NCI-H2107 treated with DMSO at 0.1 percent for 48 hours (cell line): ENCODE data around the gene SYNC.

ENCODE experiments used
- DNase-seq: peaks from one replicate; lab custom pipeline; 2025; ENCODE audit not compliant: unreplicated experiment; lab: John Stamatoyannopoulos, UW

SYNC gene

GRCh38 chr1:32702599-32703478, at the start of gene SYNC:
Gene SYNC, minus strand, starts transcription at chr1:32702770. Its CDS starts 110 bp downstream, at chr1:32702660.
- no peak for DNase-seq

DNA sequence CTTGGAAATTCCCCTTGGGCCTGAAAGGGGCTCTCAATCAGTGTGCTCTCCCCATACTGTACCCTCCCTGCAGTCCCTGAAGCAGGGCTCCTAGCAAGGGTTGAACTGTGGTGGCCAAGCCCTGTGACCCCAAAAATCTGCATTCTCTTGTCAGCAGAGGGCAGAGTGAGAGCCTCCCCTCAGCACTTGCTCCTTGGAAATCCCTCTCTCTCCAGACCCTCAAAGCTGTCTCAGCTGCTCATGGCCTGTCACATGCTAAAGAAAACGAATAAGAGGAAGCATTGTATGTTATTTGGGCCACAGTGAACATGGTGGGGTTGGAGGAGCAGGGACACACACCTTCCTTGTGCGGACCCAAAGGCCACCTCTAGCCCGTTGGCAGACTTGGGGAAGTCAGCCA, 47.2 kb upstream of the SYNC start:
- DNase-seq: no peak

- DNase-seq: no peak
These were observed 46.8 kb upstream of the SYNC start for GRCh38 chr1:32749332-32749731.

GRCh38 chr1:32748926-32749325, 46.4 kb upstream of the SYNC start:
- no peak for DNase-seq

DNA sequence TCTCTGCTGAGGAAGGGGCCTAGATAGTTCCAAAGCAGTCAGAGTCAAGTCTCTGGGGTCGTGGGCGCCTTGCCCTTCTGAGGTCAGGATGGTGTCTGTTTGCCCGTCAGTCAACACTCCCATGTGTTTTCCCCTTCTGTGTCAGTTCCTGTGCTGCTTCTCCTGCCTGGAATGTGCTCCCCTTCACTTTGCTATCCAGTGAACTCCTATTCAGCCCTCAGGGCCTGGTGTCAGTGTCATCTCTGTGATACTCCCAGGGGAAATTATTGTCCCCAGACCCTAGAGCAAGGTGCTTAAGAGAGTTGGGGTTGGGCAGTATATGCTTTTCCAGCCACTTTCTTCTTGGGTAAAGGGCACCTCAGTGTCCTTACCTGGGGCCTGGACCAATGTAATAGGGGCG, 45.8 kb upstream of the SYNC start:
- no peak for DNase-seq

DNA sequence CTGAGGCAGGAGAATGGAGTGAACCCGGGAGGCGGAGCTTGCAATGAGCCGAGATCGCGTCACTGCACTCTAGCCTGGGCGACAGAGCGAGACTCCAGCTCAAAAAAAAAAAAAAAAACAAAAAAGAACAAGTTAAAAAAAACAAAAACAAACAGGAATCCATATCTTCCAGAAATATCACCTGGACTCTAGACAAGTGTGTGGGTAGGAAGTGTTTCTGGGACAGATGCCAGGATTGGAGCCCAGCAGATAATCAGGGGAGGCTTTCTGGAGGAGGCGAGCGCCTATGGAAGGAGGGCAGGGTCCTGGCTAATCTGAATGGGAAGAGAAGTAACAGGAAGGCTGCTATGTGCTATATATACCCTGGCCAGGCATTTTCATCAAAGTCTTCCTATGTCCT, 43.6 kb upstream of the SYNC start:
- DNase-seq: no peak

DNA sequence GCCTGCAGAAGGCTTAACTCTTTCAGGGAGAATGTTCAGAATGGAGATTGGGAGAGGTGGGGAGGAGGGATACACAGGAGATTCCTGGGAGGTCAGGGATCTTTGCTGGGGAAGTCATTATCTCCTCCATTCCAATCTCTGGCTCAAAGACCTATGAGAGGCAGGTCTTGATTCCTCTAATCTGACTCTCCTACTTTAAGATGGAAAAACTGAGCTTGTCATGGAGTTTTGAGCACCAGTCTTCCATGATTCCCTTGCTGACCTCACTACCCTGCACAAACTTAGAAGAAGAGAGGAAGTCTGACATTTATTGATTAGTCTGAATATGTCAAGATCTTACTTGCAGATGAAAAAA, 41.5 kb upstream of the SYNC start:
- no peak for DNase-seq

GRCh38 chr1:32743380-32744070, 41.0 kb upstream of the SYNC start:
- DNase-seq: no peak

- DNase-seq: no peak
These were observed 40.4 kb upstream of the SYNC start for GRCh38 chr1:32742956-32743355.

DNA sequence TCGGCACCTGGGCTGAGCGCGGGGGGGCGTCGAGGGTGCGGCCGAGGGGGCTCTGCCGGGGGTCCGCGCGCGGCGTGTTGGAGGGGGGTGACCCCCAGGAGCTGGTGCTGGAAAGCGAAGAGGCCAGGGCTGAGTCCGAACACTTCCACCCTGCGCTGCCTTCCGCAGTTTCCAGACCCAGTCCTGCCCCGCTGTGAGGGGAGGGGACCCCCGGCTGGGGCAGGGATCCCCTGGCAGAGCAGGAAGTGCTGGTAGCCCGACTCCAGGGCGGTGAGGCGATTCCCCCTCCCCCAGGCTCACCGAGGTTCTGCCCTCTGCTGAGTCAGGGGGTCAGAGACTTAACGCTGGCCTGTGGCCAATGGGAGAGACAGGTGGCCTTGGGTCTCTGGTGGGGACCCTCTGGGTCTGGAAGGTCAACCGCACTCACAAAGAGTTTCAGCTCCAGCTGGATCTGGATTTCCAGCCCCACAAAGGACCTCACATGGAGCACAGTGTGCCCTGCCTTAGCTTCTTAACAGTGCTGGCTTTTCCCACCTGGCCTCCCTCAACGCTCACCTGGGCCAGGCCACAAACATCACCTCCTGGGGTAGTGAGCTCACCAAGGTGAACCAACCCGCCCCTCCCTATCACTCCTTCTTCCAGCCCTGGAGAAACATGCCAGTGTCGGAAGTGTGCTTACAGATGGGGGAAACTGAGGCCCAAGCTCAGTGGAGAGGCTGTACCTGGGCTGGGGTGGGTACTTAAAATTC, 39.8 kb upstream of the SYNC start:
- DNase-seq: no peak

DNA sequence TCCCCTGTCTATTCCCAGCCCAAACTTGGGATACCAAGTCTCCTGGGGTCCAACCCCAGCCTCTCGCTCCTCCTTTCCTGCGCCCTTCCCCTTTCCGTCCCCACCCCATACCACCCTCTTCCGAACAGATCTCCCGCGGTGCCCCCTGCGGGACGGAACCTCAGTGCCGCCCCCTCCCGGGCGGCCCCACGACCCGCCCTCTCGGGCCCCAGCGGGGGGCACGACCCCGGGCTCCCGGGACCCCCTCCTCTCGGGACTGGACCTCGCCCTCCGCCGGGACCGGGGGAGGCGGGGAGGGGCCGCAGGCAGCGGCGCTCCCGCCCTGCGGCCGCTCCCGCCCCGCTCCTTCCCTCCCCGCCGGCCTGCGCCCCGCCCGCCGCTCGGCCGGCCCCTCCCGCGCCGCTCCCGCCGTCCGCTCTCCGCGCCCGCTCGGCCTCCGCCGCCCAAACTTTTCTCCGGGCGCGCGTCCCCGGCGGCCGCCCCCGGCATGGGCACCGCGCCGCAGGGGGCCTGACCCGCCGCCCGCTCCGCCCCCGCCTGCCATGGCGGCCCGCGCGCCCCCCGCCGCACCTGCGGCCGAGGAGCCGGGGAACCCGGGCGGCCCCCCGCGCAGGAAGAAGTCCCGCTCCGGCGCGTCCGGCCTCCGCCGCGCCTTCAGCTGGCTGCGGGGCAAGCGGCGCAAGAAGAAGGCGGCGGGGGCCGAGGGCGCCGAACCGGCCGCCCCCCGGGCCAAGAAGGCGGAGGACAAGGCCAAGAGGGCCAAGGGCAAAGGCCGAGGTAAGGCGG, 39.0 kb upstream of the SYNC start:
- no peak for DNase-seq

- no peak for DNase-seq
These were observed 38.5 kb upstream of the SYNC start for GRCh38 chr1:32741059-32741412.

DNA sequence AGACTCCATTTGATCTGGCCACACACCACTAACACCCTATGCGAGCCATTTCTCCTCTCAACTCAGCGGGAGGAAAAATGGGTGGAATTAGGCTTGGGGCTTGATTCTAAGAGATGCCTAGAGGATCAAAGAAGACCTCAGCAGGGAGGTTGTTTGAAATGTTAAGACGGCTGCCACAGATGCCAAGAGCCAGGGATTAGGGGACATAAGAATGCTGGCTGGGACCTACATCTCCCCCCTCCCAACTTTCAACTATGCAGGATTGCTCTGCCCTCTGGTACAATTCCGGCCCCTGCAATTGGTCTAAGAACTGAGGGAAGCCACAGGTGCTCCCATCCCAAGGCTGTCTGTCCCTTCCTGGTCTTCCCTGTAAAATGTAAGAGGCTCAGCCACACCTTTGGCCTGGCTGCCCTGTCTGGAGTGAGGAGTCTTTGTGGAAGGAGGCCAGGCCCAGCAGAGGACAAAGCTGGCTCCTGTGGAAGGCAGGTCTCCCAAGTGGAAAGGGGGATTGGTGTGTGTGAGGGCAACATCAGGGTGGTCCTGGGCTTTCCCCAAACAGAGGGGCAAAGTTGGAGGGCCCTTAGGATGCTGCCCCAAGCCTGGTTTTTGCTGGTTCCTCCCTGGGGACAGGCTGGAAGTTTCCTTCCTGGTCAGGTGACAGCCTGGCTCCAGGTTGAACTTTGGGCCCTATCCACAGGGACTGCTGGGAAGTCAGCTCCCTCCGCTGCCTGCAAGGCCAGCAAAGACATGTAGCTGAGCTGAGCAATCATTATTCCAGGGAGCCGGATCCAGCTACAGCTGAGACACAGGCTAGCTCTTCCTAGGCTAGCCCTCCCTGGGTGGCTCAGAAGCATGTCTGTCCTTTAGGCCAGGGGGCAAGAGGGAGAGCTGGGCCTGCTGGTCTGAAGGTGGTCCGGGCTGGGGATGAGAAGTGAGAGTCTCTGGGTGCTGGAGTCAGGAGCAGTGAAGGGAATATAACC, 34.5 kb upstream of the SYNC start:
- no peak for DNase-seq

DNA sequence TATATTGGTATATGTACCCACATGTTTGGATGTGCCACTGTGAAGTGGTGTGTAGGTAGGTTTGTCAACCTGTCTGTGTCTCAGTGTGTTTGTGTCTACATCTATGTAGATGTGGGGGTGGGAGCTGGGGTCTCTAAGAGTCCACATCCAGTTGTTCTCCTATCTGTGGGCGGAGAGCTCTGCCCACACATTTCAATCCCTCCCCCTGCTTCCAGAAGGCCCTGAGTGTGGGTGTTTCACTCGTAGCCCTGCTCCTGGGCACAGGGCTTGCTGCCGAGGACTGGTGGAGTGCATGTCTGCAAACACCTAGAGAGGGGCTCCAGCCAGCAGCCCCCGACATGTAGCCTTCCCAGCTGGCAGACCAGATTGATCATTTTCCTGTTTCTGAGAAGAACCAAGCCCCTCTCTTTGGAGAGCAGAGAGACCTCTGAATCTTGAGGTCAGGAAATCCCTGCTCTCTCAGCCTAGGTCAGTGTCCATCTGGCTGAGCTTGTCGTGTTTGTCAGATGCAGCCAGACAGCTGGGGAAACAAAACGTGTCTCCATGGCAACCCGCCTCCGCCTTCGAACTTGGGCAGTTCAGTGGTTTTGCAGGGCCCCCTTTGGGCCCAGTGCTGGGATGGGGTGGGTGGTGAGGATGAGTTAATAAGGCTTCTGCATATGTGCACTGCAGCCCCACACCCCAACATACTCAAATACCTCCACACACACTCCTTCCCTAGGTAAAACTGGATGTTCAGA, 31.2 kb upstream of the SYNC start:
- DNase-seq: no peak

DNA sequence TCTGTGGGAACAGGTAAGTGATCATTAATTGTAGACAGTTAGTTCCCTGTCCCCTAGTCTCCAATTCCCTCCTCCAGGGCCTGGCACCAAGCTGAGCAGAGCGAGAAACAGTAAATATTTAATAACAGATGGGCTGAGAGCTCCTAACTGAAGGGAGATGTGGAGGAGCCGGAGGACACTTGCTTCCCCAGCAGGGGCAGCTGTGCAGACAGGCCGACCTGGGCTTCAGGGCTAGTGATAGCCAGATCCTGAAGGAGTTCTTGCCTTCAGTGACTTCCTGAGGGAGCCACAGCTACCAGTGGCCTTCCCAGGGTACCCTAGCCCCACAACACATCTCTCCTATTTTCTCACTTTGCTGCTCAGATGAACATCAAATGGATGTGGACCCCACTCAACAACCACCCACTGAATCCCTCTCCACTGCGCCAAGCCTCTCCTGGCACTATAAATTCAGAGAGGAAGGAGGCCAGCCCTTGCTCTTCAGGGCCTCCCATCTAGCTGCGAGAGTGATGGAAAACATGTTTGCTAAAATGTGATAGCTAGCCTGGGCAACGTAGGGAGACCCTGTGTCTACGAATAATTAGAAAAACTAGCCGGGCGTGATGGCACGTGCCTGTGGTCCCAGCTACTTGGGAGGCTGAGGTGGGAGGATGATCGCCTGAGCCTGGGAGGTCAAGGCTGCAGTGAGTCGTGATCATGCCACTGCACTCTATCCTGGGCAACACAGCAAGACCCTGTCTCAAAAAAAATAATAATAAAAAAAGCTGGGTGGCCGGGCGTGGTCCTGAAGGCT, 26.9 kb upstream of the SYNC start:
- DNase-seq: no peak

DNA sequence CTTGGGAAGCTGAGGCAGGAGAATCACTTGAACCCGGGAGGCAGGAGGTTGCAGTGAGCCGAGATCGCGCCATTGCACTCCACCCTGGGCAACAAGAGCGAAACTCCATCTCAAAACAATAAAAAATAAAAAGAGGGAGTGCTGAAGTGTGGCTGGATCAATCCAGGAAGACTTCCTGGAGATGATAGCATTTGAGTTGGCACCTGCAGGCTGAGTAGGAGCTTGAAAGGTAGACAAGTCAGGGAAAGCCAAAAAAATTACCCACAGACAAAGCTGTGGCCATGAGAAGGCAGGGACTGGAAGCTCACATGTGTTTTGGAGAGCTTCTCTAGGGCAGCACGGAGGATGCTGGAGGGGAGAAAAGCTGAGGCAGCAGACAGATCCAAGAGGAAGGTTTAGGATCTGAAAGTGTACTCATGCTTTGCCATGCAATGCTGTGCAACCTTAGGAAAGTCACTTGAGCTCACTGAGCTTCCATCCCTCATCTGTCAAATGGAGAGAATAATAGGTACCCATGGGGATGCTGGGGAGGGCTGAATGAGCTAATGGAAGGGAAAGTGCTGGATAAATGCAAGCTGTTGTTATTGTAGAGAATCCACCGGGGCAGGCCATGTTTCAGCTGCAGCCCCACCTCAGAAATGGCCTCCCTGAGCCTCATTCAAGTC, 26.0 kb upstream of the SYNC start:
- DNase-seq: no peak

DNA sequence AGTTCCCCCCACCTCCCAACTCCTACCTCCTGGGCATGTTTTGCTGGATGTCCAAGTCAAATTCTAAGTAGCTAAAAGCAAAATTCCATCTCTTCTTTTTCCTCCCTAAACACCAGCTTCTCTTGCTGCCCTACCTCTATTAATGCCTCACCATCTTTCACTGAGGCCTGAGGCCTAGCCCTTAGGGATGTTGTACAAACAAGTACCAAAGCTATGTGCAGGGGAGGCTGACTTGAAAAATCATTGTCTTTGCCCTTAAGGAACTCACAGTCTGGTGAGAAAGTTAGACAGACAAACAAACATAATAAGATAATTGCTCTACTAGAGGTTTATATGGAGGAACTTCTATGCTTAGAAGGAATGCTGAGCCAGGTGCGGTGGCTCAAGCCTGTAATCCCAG, 25.3 kb upstream of the SYNC start:
- DNase-seq: no peak

DNA sequence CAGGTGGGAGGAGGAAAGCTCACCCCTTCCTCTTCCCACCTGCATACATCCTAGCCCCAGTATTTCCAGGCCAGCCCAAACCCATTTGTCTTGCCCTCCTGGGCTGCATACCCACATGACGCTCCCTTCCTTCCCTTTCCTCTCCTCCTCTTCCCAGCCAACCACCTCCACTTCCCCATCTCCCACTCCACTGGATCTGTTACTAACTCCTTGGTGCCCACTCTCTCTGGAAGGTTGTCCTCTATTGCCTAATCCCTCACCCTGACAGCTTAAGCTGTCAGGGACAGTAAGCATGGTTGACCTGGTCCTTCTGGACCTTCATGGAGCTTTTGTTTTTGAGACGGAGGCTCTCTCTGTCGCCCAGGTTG, 23.0 kb upstream of the SYNC start:
- DNase-seq: no peak
